Suppressor macrophage treated with lipopolysaccharide for 1 hour (primary cell): ENCODE results near the gene RBMY1E.
"Not testable (repeated sequence)": the region's sequence is repeated elsewhere in the genome, so short reads cannot be mapped to it uniquely, and the experiment has no call there.

Experiments used
- DNase-seq, 3 donors: peaks; one replicate each; pipeline ENCODE4 v3.0.0-alpha.2; 2020 to 2022

Gene RBMY1E

GRCh38 chrY:21917932-21918331 is at the start of gene RBMY1E:
RBMY1E (minus strand) TSS chrY:21918032; CDS start chrY:21916054, 1,978 bp downstream.
- not testable (repeated sequence) for DNase-seq

DNA sequence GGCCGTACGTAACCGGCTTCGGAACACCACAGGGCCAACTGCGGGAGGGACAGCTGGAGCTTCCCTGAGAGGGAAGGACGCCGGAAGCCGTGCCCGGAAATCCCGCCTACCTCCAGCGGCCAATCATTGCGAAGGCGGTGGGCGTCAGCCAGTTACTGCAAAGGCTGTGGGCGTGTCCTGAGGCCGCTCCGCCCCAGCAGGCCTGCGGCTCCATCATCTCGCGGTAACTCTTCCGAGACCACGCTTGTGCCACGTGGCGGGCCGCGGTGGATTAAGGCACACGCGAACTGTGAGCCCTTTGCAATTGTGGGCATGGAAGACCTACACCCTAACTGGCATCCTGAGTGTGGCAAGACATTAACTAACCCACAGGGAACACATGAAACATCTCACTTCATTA is 23.4 kb downstream of the RBMY1E start, which contains the start of gene RBMY1D:
Gene RBMY1D, minus strand, starts transcription at position 101 of the 400 bp plus-strand sequence. CDS start 2,013 bp downstream, outside the sequence.
- DNase-seq, result not testable (repeated sequence)

DNA sequence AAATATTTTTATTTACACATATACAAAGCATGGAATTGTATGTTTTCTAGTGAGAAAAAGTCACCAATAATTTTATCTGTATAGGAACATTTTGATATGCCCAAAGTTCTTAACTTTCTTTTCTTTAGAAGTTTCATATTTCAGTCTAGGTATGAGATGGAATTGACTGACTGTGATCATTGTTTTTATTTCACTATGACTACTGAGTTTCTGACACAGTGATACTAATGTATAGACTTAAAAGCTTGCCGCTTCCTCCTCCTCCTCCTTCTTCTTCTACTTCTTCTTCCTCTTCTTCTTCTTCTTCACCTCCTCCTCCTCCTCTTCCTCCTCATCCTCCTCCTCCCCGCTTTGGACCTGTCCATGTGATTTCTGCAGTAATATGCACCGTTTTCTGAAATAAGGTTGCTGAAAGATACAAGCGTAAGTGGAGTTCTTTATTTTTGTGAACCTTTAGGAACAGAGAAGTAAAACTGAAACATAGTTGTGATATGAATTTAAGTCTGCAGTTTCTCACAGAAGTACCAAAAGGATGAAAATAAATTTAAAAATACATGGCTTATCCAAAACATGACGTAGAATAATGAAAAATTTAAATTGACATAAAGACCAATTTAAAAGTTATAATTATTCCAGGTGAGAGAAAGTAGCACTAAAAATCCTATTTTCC is 48.3 kb downstream of the RBMY1E start:
- not testable (repeated sequence) for DNase-seq
